Urinary bladder (tissue), 2 donors: ENCODE data around the gene NONO. TPM values are rescaled to one million over a fixed set of nuclear protein-coding genes. Genes with fewer than 3 reads are reported as not detected.

Source experiments
- polyA plus RNA-seq: library from polyadenylated mRNA; stranded (reverse); fragments of 200-250 nt; gene quantifications from one replicate; pipeline ENCODE4 v1.2.3, GENCODE V29; 2013
- total RNA-seq: library from RNA; depleted of rRNA; stranded (reverse); fragments of >200 nt; gene quantifications from one replicate; pipeline ENCODE4 v1.2.3, GENCODE V29; 2014
- donor health status: healthy.

Gene NONO
- total and polyA plus RNA-seq, 2 donors, result 179 to 261 TPM

Other genes starting within 250 kb of the NONO start
- gene SNX12, start 215.3 kb upstream of the NONO start, total RNA-seq, result 45.8 TPM
- 54.8 TPM for gene SNX12, start 215.3 kb upstream of the NONO start, polyA plus RNA-seq
- 9.4 TPM for gene FOXO4, start 187.8 kb upstream of the NONO start, total RNA-seq
- 29.7 TPM for gene FOXO4, start 187.8 kb upstream of the NONO start, polyA plus RNA-seq
- not detected for gene CXorf65, start 176.9 kb upstream of the NONO start, total RNA-seq
- gene CXorf65, start 176.9 kb upstream of the NONO start, polyA plus RNA-seq, result not detected
- 1.2 TPM for gene IL2RG, start 172.1 kb upstream of the NONO start, total RNA-seq
- gene IL2RG, start 172.1 kb upstream of the NONO start, polyA plus RNA-seq, result 3.2 TPM
- gene MED12, start 165.0 kb upstream of the NONO start, total RNA-seq, result 36.6 TPM
- gene MED12, start 165.0 kb upstream of the NONO start, polyA plus RNA-seq, result 17.7 TPM
- gene NLGN3, start 138.8 kb upstream of the NONO start, total RNA-seq, result 3.1 TPM
- gene NLGN3, start 138.8 kb upstream of the NONO start, polyA plus RNA-seq, result 1.8 TPM
- 0.79 TPM for gene GJB1, start 60.4 kb upstream of the NONO start, total RNA-seq
- 0.34 TPM for gene GJB1, start 60.4 kb upstream of the NONO start, polyA plus RNA-seq
- 16.9 TPM for gene ZMYM3, start 29.5 kb upstream of the NONO start, total RNA-seq
- 15.9 TPM for gene ZMYM3, start 29.5 kb upstream of the NONO start, polyA plus RNA-seq
- 19.6 TPM for gene ITGB1BP2, start 18.1 kb downstream of the NONO start, total RNA-seq
- gene ITGB1BP2, start 18.1 kb downstream of the NONO start, polyA plus RNA-seq, result 11.1 TPM
- gene TAF1, start 82.7 kb downstream of the NONO start, total RNA-seq, result 54.1 TPM
- gene TAF1, start 82.7 kb downstream of the NONO start, polyA plus RNA-seq, result 21.4 TPM
- 221 TPM for gene OGT, start 249.5 kb downstream of the NONO start, total RNA-seq
- gene OGT, start 249.5 kb downstream of the NONO start, polyA plus RNA-seq, result 37.3 TPM